OCI-LY1 (cell line): Measurements from ENCODE around the gene DUSP1.

Source experiments
- CTCF ChIP-seq: fragments of 200-600 bp; sonication (generic), shearing (Covaris generic); IDR thresholded peaks from 2 replicates; pipeline ENCODE4 v1.5.1; 2017; ENCODE audit warnings: mild to moderate bottlenecking, antibody characterized with exemption, low read length, moderate library complexity, mixed read lengths
- EZH2 ChIP-seq: fragments of 200-600 bp; sonication (generic), shearing (Covaris generic); IDR thresholded peaks from 2 replicates; pipeline ENCODE4 v1.8.0; 2017; ENCODE audit warnings: borderline replicate concordance, mixed run types, mild to moderate bottlenecking, antibody characterized with exemption, low read length, moderate library complexity, mixed read lengths

- TF ChIP-seq EZH2 (no peak), CTCF (no peak)
These were observed 1.7 kb downstream of the DUSP1 start for GRCh38 chr5:172769342-172769615.
